CD8-positive, alpha-beta memory T cell (primary cell): ENCODE results near the gene DUSP15. TPM values are rescaled to one million over a fixed set of nuclear protein-coding genes. Genes with fewer than 3 reads are reported as not detected.
"Not testable (repeated sequence)": the region's sequence is repeated elsewhere in the genome, so short reads cannot be mapped to it uniquely, and the experiment has no call there.

ENCODE experiments used
- CTCF ChIA-PET: fragments of 350-600 bp; sonication (Branson Sonifier 250); formaldehyde crosslinking; loops from one replicate; lab custom pipeline; 2021; ENCODE audit warnings: antibody characterized with exemption; lab: Charles Lee
- POLR2A ChIA-PET: fragments of 350-600 bp; sonication (Branson Sonifier 250); formaldehyde crosslinking; loops from one replicate; lab custom pipeline; 2021; ENCODE audit warnings: antibody characterized with exemption; lab: Charles Lee
- DNase-seq, 5 donors: peaks; one replicate each; pipeline versions ENCODE4 v3.0.0 to v3.0.0-alpha.2; 2020 to 2022; ENCODE audit warnings: mixed read lengths in 1 of 5
- H3K27ac ChIP-seq: one replicate; pipeline ENCODE4 v1.7.0; 2013; ENCODE audit warnings: low read depth, mild to moderate bottlenecking, low read length, moderate library complexity
- H3K27me3 ChIP-seq: 2 replicates; pipeline ENCODE4 v1.7.0; 2013; ENCODE audit warnings: low read length, mild to moderate bottlenecking; ENCODE audit not compliant: insufficient read depth, poor library complexity, severe bottlenecking
- H3K36me3 ChIP-seq: 2 replicates; pipeline ENCODE4 v1.7.0; 2013; ENCODE audit warnings: mild to moderate bottlenecking, low read length, moderate library complexity; ENCODE audit not compliant: insufficient read depth
- H3K4me1 ChIP-seq: 2 replicates; pipeline ENCODE4 v1.7.0; 2013; ENCODE audit warnings: mild to moderate bottlenecking, low read length, moderate library complexity; ENCODE audit not compliant: insufficient read depth
- H3K4me3 ChIP-seq: 2 replicates; pipeline ENCODE4 v1.7.0; 2013; ENCODE audit warnings: mild to moderate bottlenecking, low read length
- H3K9me3 ChIP-seq: 2 replicates; pipeline ENCODE4 v1.7.0; 2013; ENCODE audit warnings: mild to moderate bottlenecking, low read length
- H3K27ac Mint-ChIP-seq, 8 donors: one replicate each; pipeline ENCODE4 v1.8.0; 2020 to 2021; ENCODE audit warnings: mixed read lengths in 8 of 8, mild to moderate bottlenecking in 6 of 8, inconsistent platforms in 3 of 8, moderate library complexity in 3 of 8
- H3K27me3 Mint-ChIP-seq, 2 donors: one replicate each; pipeline ENCODE4 v1.8.0; 2020 to 2021; ENCODE audit warnings: mixed read lengths in 2 of 2, mild to moderate bottlenecking in 1 of 2, moderate library complexity in 1 of 2
- H3K36me3 Mint-ChIP-seq, 3 donors: one replicate each; pipeline ENCODE4 v1.8.0; 2020 to 2021; ENCODE audit warnings: mixed read lengths in 3 of 3, inconsistent platforms in 1 of 3, mild to moderate bottlenecking in 1 of 3
- H3K4me1 Mint-ChIP-seq, 3 donors: one replicate each; pipeline ENCODE4 v1.8.0; 2020 to 2021; ENCODE audit warnings: mixed read lengths in 3 of 3, inconsistent platforms in 1 of 3, mild to moderate bottlenecking in 1 of 3
- H3K4me3 Mint-ChIP-seq, 7 donors: one replicate each; pipeline ENCODE4 v1.8.0; 2020 to 2021; ENCODE audit warnings: mixed read lengths in 7 of 7, mild to moderate bottlenecking in 6 of 7, moderate library complexity in 4 of 7, inconsistent platforms in 2 of 7
- H3K9me3 Mint-ChIP-seq, 5 donors: one replicate each; pipeline ENCODE4 v1.8.0; 2020 to 2022; ENCODE audit warnings: mixed read lengths in 5 of 5, mild to moderate bottlenecking in 3 of 5, moderate library complexity in 2 of 5, inconsistent platforms in 1 of 5
- polyA plus RNA-seq: library from polyadenylated mRNA; unstranded; fragments of 300-500 nt; fragmentation: Illumina TruSeq; gene quantifications from one replicate; pipeline ENCODE4 v1.2.3, GENCODE V29; 2021
- total RNA-seq, 2 experiments: library from RNA; stranded (reverse); gene quantifications; one replicate each; pipeline ENCODE4 v1.2.3, GENCODE V29; 2021

The DUSP15 gene, protein sequence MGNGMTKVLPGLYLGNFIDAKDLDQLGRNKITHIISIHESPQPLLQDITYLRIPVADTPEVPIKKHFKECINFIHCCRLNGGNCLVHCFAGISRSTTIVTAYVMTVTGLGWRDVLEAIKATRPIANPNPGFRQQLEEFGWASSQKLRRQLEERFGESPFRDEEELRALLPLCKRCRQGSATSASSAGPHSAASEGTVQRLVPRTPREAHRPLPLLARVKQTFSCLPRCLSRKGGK
- total RNA-seq (not detected), polyA plus RNA-seq (not detected)

DNA sequence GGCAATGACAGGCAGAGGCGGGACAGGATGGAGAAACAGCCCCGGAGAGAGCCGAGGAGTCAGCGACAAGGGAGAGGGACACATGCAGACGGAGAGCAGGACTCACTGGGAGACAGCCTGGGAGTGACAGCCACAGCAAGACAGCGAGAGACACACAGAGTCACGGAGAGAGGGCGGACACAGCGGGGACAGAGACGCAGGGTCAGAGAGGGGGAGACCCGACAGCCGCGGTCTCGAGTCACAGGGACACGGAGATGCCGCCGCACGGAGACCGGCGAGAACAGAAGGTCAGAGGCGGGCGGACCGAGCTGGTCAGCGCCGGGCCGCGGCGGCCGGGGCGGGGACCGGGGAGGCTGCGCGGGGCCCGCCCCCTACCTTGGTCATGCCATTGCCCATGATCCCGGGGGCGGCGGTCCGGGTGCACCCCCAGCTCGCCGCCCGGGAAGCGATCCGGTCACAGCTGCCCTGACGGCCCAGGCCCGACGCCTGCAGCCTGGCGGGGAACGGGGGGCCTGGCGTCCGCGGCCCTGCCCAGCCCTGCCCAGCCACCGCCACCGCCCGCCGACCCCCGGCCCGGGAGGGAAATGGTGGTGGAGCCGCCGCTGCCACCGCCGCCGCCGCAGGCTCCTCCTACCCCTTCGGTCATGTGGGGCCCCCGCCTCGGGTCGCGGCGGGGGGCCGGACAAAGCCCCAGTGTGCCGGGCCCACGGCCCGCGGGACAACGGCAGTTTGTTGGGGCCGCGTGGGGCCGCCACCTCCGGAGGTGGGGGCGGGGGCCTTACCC is at the start of gene DUSP15, which contains the start of gene TTLL9:
Gene DUSP15 (minus strand): TSS at position 586 of the 784 bp plus-strand sequence. CDS start 190 bp downstream, at position 396.
Gene TTLL9 (plus strand): TSS at position 693 of the 784 bp plus-strand sequence. CDS start 493 bp downstream, outside the sequence.
- peak in 1 of 5 donors; percentile 17 for DNase-seq
- Mint-ChIP-seq H3K4me3 (peak within 1 kb of the TSS; percentile 77 to 91 (median 88)), H3K9me3 (peaks cover 0 to 3% (median 0%) of the 10 kb centered on the region in 5 donors), H3K27ac (peak within 1 kb of the TSS in 5 of 8 donors; percentile 16 to 82 (median 61)), H3K27me3 (peaks cover 36 to 43% of the 10 kb centered on the region in 2 donors), H3K36me3 (peaks cover 0 to 2% (median 0%) of the 10 kb centered on the region in 3 donors), H3K4me1 (peaks cover 9 to 15% (median 14%) of the 10 kb centered on the region in 3 donors)
- Histone ChIP-seq H3K36me3 (no peaks in the 10 kb centered on the region), H3K4me3 (peak within 1 kb of the TSS; percentile 32), H3K4me1 (peaks cover 11% of the 10 kb centered on the region), H3K9me3 (no peaks in the 10 kb centered on the region), H3K27me3 (peaks cover 24% of the 10 kb centered on the region), H3K27ac (no peak within 1 kb of the TSS)
- POLR2A ChIA-PET = no interaction called here
- CTCF ChIA-PET = interaction anchor here (1.4 kb wide), 1 partner anchor 82 kb away, joined by 3 read pairs; the partner anchor contains the start of gene PDRG1

DNA sequence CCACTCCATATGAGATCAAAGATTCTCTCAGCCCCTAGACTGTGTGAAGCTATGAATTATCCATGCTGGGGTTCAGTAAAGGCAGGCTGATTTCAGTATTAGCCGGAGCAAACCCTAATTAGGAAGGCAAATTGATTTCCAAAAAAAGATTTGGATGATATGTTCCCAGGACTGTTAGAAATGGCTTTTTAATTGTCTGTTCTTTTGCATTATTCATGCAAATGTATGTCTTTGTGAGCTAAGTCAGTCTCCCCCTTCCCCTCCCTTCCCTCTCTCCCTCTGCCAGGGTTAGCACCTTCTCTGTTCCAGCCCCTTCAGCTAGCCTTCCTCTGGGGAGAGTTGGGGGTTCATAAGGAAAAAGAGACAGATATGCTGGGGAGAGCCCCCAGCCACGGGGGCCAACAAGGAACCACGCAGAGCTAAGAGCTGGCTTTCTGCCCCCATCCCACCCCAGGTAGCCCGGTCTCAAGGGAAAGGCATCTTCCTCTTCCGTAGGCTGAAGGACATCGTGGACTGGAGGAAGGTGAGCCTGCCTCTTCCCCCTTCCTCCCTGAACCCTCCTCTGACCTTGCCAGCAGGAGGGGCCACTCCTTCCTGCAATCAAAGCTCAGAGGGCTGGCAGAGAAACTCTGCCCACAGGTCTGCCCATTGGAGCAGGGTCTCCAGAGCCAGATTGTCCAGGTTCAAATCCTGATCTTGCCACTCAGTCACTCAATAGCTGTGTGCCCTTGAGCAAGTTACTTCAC is 49.3 kb upstream of the DUSP15 start:
- Histone ChIP-seq H3K9me3 (no peaks in the 10 kb centered on the region), H3K36me3 (no peaks in the 10 kb centered on the region), H3K27me3 (no peaks in the 10 kb centered on the region), H3K4me1 (no peaks in the 10 kb centered on the region), H3K4me3 (no peak overlapping the region), H3K27ac (no peak overlapping the region)
- H3K4me1 Mint-ChIP-seq = no peaks in the 10 kb centered on the region
- H3K27ac Mint-ChIP-seq = no peak overlapping the region
- H3K9me3 Mint-ChIP-seq = peaks cover 0 to 3% (median 0%) of the 10 kb centered on the region in 5 donors
- POLR2A ChIA-PET = no interaction called here
- H3K27me3 Mint-ChIP-seq = peaks cover 26 to 67% of the 10 kb centered on the region in 2 donors
- no peak overlapping the region for H3K4me3 Mint-ChIP-seq
- no peaks in the 10 kb centered on the region for H3K36me3 Mint-ChIP-seq
- CTCF ChIA-PET = interaction anchor here (1.4 kb wide), 1 partner anchor 17 kb away, joined by 3 read pairs; no protein-coding TSS in a partner anchor
- DNase-seq = no peak

- CTCF ChIA-PET = no interaction called here
- Histone ChIP-seq H3K4me1 (no peaks in the 10 kb centered on the region), H3K27ac (no peak overlapping the region), H3K27me3 (no peaks in the 10 kb centered on the region), H3K4me3 (no peak overlapping the region), H3K9me3 (no peaks in the 10 kb centered on the region), H3K36me3 (no peaks in the 10 kb centered on the region)
- peaks cover 20 to 57% of the 10 kb centered on the region in 2 donors for H3K27me3 Mint-ChIP-seq
- no peak for DNase-seq
- peaks cover 0 to 3% (median 0%) of the 10 kb centered on the region in 5 donors for H3K9me3 Mint-ChIP-seq
- no peaks in the 10 kb centered on the region for H3K4me1 Mint-ChIP-seq
- no peaks in the 10 kb centered on the region for H3K36me3 Mint-ChIP-seq
- no peak overlapping the region for H3K4me3 Mint-ChIP-seq
- POLR2A ChIA-PET = no interaction called here
- no peak overlapping the region for H3K27ac Mint-ChIP-seq
These were observed 48.3 kb upstream of the DUSP15 start for GRCh38 chr20:31918466-31919105.

DNA sequence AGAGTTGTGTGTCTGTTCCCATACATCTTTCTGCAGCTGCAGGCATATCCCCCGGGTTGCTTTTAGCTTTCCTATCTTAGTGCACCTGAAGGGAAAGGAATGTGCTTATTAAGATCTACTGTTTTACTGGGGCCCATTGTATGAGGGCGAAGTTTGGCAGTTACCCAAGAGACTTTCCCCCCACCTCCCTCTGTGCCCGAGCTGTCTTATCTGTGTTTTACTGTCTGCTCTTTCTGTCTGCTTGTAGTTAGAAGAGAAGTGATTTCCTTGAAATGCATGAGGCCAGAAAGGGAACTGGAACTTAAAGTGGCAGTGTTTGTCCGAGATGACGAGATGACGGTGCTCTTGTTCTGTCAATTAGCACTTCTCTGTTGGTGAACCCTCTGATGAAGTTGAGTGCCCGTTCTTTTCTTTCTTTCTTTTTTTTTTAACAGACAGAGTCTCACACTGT is 47.7 kb upstream of the DUSP15 start:
- H3K36me3 Mint-ChIP-seq, H3K4me3 Mint-ChIP-seq: not testable (repeated sequence)
- peaks cover 15 to 54% of the 10 kb centered on the region in 2 donors for H3K27me3 Mint-ChIP-seq

DNA sequence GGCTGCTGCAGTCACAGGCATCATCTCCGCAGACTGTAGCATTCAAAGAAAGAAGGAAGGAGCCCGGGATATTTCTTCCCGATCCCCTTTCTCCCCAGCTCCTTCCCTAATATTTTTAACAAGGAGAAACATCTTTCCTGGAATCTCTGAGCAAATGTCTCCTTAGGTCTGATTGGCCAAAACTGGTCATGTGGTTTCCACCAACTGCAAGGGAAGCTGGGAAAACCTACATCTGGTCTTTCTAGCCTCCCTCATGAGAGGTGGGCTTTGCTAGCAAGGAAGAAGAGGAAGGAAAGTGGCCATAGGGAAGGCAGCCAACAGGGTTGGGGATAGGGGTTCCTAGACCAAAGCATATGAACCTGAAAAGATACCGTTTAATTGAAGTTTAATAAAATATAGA is 46.4 kb upstream of the DUSP15 start:
- ChIA-PET CTCF (no interaction called here), POLR2A (interaction anchor here (0.5 kb wide), 1 partner anchor 869 kb away, joined by 3 read pairs; no protein-coding TSS in a partner anchor)
- Histone ChIP-seq H3K27me3 (no peaks in the 10 kb centered on the region), H3K36me3 (no peaks in the 10 kb centered on the region), H3K4me1 (no peaks in the 10 kb centered on the region), H3K9me3 (no peaks in the 10 kb centered on the region), H3K4me3 (no peak overlapping the region), H3K27ac (no peak overlapping the region)
- H3K9me3 Mint-ChIP-seq = no peaks in the 10 kb centered on the region
- no peak overlapping the region for H3K4me3 Mint-ChIP-seq
- H3K4me1 Mint-ChIP-seq = no peaks in the 10 kb centered on the region
- no peak overlapping the region for H3K27ac Mint-ChIP-seq
- peaks cover 11 to 45% of the 10 kb centered on the region in 2 donors for H3K27me3 Mint-ChIP-seq
- DNase-seq = no peak
- no peaks in the 10 kb centered on the region for H3K36me3 Mint-ChIP-seq

More for the DNA sequence above, 47.7 kb upstream of the DUSP15 start:
- POLR2A ChIA-PET, H3K36me3 ChIP-seq, H3K27me3 ChIP-seq, H3K9me3 Mint-ChIP-seq, H3K4me1 ChIP-seq, H3K9me3 ChIP-seq, CTCF ChIA-PET, H3K4me1 Mint-ChIP-seq, H3K4me3 ChIP-seq, DNase-seq, H3K27ac ChIP-seq, H3K27ac Mint-ChIP-seq: not testable (repeated sequence)

GRCh38 chr20:31915491-31916280 is 45.4 kb upstream of the DUSP15 start:
- no peak overlapping the region for H3K4me3 ChIP-seq
- DNase-seq = no peak
- no peaks in the 10 kb centered on the region for H3K36me3 ChIP-seq
- no peaks in the 10 kb centered on the region for H3K9me3 ChIP-seq
- H3K9me3 Mint-ChIP-seq = no peaks in the 10 kb centered on the region
- no peak overlapping the region for H3K27ac ChIP-seq
- CTCF ChIA-PET = no interaction called here
- no peak overlapping the region for H3K27ac Mint-ChIP-seq
- no peaks in the 10 kb centered on the region for H3K36me3 Mint-ChIP-seq
- H3K27me3 Mint-ChIP-seq = peaks cover 7 to 37% of the 10 kb centered on the region in 2 donors
- no peaks in the 10 kb centered on the region for H3K27me3 ChIP-seq
- H3K4me1 ChIP-seq = no peaks in the 10 kb centered on the region
- POLR2A ChIA-PET = no interaction called here
- no peak overlapping the region for H3K4me3 Mint-ChIP-seq
- H3K4me1 Mint-ChIP-seq = no peaks in the 10 kb centered on the region

DNA sequence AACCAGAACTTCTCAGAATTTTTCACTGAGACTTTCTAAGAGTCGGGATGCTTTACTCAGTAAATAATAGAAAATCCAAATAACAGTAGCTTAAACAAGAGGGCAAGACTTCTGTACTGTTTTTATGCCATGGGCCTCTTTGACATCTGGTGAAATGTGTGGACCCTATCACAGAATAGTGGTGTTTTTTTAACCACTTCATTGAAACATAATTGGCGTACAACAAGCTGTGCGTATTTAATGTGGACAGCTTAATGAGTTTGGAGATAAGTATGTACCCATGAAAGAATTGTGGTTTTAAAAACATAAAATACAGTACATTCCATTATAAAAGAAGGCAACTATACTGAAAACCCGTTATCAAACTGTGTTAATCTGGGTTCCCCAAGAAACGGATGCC is 43.8 kb upstream of the DUSP15 start:
- no peaks in the 10 kb centered on the region for H3K4me1 Mint-ChIP-seq
- H3K27ac ChIP-seq = no peak overlapping the region
- no peaks in the 10 kb centered on the region for H3K36me3 Mint-ChIP-seq
- H3K27me3 ChIP-seq = no peaks in the 10 kb centered on the region
- H3K27ac Mint-ChIP-seq = no peak overlapping the region
- no peaks in the 10 kb centered on the region for H3K9me3 ChIP-seq
- no peaks in the 10 kb centered on the region for H3K4me1 ChIP-seq
- H3K4me3 ChIP-seq = no peak overlapping the region
- ChIA-PET CTCF (no interaction called here), POLR2A (no interaction called here)
- peaks cover 4 to 22% of the 10 kb centered on the region in 2 donors for H3K27me3 Mint-ChIP-seq
- no peaks in the 10 kb centered on the region for H3K9me3 Mint-ChIP-seq
- no peaks in the 10 kb centered on the region for H3K36me3 ChIP-seq
- no peak for DNase-seq
- no peak overlapping the region for H3K4me3 Mint-ChIP-seq
